A673 (cell line): ENCODE data around the gene CHTOP. TPM values are rescaled to one million over a fixed set of nuclear protein-coding genes. Genes with fewer than 3 reads are reported as not detected.

ENCODE experiments used
- BruUV-seq: library from RNA; stranded (reverse); fragments of 400-500 nt; replicated peaks from 2 replicates; lab custom pipeline; 2021; lab: Mats Ljungman, UMichigan
- CTCF ChIA-PET: fragments of 300-600 bp; sonication (Branson Sonifier 250); formaldehyde crosslinking; loops from one replicate; lab custom pipeline; 2022; ENCODE audit warnings: antibody characterized with exemption; lab: Charles Lee
- POLR2A ChIA-PET: fragments of 300-600 bp; sonication (Branson Sonifier 250); formaldehyde crosslinking; loops from one replicate; lab custom pipeline; 2022; ENCODE audit warnings: antibody characterized with exemption; ENCODE audit not compliant: low non-redundant PET; lab: Charles Lee
- DNase-seq: peaks from one replicate; pipeline ENCODE4 v3.0.0-alpha.2; 2015; ENCODE audit warnings: low spot score
- H3K27ac ChIP-seq: fragments of 200-600 bp; sonication (generic); 2 replicates; pipeline ENCODE4 v1.5.1; 2016; ENCODE audit warnings: mixed run types, low read depth, mild to moderate bottlenecking, mixed read lengths, antibody characterized with exemption, low read length; ENCODE audit not compliant: poor library complexity, severe bottlenecking
- H3K27me3 ChIP-seq: fragments of 200-600 bp; sonication (generic); replicated peaks from 2 replicates; pipeline ENCODE4 v1.6.1; 2017; ENCODE audit warnings: mixed run types, low read depth, mild to moderate bottlenecking, mixed read lengths, antibody characterized with exemption, low read length; ENCODE audit not compliant: insufficient read depth, poor library complexity
- H3K36me3 ChIP-seq: fragments of 200-600 bp; sonication (generic); 2 replicates; pipeline ENCODE4 v1.6.1; 2016; ENCODE audit warnings: mixed run types, mild to moderate bottlenecking, mixed read lengths, antibody characterized with exemption, low read length; ENCODE audit not compliant: insufficient read depth, poor library complexity, severe bottlenecking
- H3K4me1 ChIP-seq: fragments of 200-600 bp; sonication (generic); 2 replicates; pipeline ENCODE4 v1.6.1; 2017; ENCODE audit warnings: mixed run types, mild to moderate bottlenecking, mixed read lengths, antibody characterized with exemption, low read length; ENCODE audit not compliant: insufficient read depth, poor library complexity, severe bottlenecking
- H3K4me3 ChIP-seq: fragments of 200-600 bp; sonication (generic); 2 replicates; pipeline ENCODE4 v1.5.1; 2016; ENCODE audit warnings: low read depth, mixed run types, mild to moderate bottlenecking, mixed read lengths, low read length; ENCODE audit not compliant: poor library complexity, severe bottlenecking
- H3K9me3 ChIP-seq: fragments of 200-600 bp; sonication (generic); 2 replicates; pipeline ENCODE4 v1.6.1; 2016; ENCODE audit warnings: mixed run types, low read depth, mild to moderate bottlenecking, mixed read lengths, antibody characterized with exemption, low read length; ENCODE audit not compliant: poor library complexity, severe bottlenecking
- EZH2 ChIP-seq: fragments of 200-600 bp; sonication (generic); IDR thresholded peaks from 2 replicates; pipeline ENCODE4 v1.6.1; 2017; ENCODE audit warnings: borderline replicate concordance, low read depth, mild to moderate bottlenecking, mixed read lengths, antibody characterized with exemption, low read length; ENCODE audit not compliant: poor library complexity, severe bottlenecking
- intact Hi-C: fragments of 100-400 bp; cut with micrococcal nuclease; formaldehyde crosslinking; loops from one replicate; pipeline ENCODE4 v1.10.0; 2022; ENCODE audit not compliant: unreplicated experiment
- total RNA-seq: library from RNA; stranded (reverse); gene quantifications from 2 replicates; pipeline ENCODE4 v1.2.3, GENCODE V29; 2021
- TF ChIP-seq, protein P1 (sequence below): fragments of 300-800, 200-600 bp; sonication (generic); conservative IDR thresholded peaks from 2 replicates; pipeline ENCODE4 v1.5.1; 2017; ENCODE audit warnings: low read depth, mild to moderate bottlenecking, antibody characterized with exemption, low read length, moderate library complexity, mixed read lengths

CHTOP gene
- total RNA-seq, 1 experiment from 2014 or later: 101 TPM

DNA sequence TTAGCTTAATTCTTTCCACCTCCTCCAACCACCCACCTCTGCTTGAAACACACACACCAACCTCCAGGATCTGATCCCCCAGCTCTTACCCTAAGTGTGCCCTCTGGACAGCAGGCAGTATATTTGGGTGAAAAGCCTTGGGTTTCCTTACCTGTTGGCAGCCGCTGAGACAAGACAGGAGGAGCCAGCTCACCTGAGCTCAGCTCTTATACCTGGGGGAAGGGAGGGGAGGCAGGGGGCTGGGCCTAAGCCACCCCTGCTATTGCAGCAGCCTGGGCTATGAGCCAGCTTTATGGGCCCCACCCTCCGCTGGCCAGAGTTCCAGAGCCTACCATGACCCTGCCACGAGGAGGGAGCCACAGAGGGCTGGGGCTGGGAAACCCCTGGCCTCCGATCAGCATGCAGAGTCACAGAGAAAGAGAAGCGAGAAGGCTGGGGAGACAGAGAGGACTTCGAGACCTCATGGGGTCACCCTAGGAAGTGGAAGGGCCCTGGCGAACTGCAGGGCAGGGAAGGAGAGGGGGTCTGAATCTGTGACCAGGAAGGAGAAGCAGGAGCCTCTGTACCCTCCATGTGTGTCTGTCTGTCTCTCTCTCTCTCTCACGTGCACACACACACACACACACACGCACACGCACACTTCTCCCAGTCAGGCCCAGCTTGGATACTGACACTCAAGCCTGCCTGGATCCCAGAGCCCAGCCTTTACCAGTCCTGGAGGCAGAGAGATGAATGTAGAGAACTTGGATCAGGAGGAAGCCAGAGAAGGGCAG is 17.5 kb upstream of the CHTOP start, which contains the start of gene S100A14:
Gene S100A14 (minus strand): TSS at position 182 of the 773 bp plus-strand sequence. CDS start 467 bp downstream, outside the sequence.
- Histone ChIP-seq H3K36me3 (no peaks in the 10 kb centered on the region), H3K9me3 (no peaks in the 10 kb centered on the region), H3K27me3 (no peaks in the 10 kb centered on the region), H3K4me1 (no peaks in the 10 kb centered on the region), H3K27ac (no peak within 1 kb of the TSS), H3K4me3 (no peak within 1 kb of the TSS)
- intact Hi-C loops: loop anchor here (2.0 kb wide), 1 partner anchor 106 kb away; no protein-coding TSS in a partner anchor
- ChIA-PET CTCF (no interaction called here), POLR2A (no interaction called here)
- TF ChIP-seq, protein P1, sequence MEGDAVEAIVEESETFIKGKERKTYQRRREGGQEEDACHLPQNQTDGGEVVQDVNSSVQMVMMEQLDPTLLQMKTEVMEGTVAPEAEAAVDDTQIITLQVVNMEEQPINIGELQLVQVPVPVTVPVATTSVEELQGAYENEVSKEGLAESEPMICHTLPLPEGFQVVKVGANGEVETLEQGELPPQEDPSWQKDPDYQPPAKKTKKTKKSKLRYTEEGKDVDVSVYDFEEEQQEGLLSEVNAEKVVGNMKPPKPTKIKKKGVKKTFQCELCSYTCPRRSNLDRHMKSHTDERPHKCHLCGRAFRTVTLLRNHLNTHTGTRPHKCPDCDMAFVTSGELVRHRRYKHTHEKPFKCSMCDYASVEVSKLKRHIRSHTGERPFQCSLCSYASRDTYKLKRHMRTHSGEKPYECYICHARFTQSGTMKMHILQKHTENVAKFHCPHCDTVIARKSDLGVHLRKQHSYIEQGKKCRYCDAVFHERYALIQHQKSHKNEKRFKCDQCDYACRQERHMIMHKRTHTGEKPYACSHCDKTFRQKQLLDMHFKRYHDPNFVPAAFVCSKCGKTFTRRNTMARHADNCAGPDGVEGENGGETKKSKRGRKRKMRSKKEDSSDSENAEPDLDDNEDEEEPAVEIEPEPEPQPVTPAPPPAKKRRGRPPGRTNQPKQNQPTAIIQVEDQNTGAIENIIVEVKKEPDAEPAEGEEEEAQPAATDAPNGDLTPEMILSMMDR: no peak
- TF ChIP-seq EZH2: no peak
- no TSS peak for BruUV-seq
- DNase-seq: no peak

DNA sequence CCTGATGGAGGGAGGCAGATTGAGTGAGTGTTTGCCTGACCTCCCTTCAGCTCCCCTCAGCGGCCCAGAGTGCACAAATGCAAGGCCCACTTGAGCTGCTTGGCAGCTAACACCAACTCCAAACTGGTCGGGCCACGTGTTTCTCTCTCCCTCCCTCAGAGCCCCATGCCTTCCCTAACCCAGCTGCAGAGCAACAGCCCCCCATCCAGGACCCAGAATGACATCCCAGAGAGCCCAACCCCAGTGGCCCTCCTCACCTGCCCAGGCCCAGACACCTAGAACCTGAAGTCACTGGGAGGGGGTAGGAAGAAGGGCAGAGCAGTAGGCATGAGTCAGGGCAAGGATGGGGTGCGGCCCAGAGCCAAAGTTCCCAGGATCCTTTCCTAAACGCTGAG is 17.0 kb upstream of the CHTOP start:
- H3K27me3 ChIP-seq: no peaks in the 10 kb centered on the region
- intact Hi-C loops: loop anchor here (2.0 kb wide), 1 partner anchor 106 kb away; no protein-coding TSS in a partner anchor
- ChIA-PET POLR2A (no interaction called here), CTCF (interaction anchor here (1.0 to 1.6 kb wide), 3 partner anchors 44 to 106 kb away, joined by 3 to 7 read pairs (median 3); no protein-coding TSS in a partner anchor)
- no peak overlapping the region for H3K4me3 ChIP-seq
- DNase-seq: no peak
- H3K27ac ChIP-seq: no peak overlapping the region
- no peaks in the 10 kb centered on the region for H3K9me3 ChIP-seq
- no peaks in the 10 kb centered on the region for H3K36me3 ChIP-seq
- no TSS peak for BruUV-seq
- no peaks in the 10 kb centered on the region for H3K4me1 ChIP-seq
- TF ChIP-seq EZH2: no peak

DNA sequence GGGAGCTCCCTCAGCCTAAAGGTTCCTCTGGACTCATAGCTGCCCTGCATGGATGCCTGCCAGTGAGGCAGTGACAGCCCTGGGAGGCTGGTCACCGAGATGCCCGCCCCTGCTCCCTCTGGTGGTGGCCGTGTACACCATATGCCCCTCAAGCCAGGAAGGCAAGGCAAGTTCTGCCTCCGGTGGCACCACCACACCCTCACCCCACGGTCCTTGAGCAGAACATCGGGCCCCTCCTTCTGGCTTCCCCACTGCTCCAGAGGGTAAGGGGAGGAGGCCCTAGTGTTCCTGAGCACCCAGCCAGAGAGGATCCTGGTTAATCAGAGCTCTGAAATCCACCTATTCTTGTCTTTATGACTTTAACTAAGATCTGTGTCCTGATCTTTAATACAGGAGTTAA is 16.2 kb upstream of the CHTOP start:
- no TSS peak for BruUV-seq
- no peak overlapping the region for H3K27ac ChIP-seq
- no peak overlapping the region for H3K4me3 ChIP-seq
- ChIA-PET CTCF (interaction anchor here (1.0 to 1.6 kb wide), 3 partner anchors 45 to 107 kb away, joined by 3 to 7 read pairs (median 3); no protein-coding TSS in a partner anchor), POLR2A (no interaction called here)
- no peaks in the 10 kb centered on the region for H3K27me3 ChIP-seq
- H3K4me1 ChIP-seq: no peaks in the 10 kb centered on the region
- H3K36me3 ChIP-seq: no peaks in the 10 kb centered on the region
- TF ChIP-seq, protein P1: peak; percentile 69
- TF ChIP-seq EZH2: no peak
- no peaks in the 10 kb centered on the region for H3K9me3 ChIP-seq
- intact Hi-C loops: loop anchor here (2.0 kb wide), 1 partner anchor 107 kb away; no protein-coding TSS in a partner anchor
- peak; percentile 66 for DNase-seq
